AG09319 (cell line): ENCODE measurements around the gene GRIN2B.

Source experiments
- DNase-seq: peaks from one replicate; pipeline ENCODE4 v3.0.0-alpha.2; 2010; ENCODE audit warnings: low read depth; ENCODE audit errors: extremely low read depth
- CTCF ChIP-seq: IDR thresholded peaks from 2 replicates; pipeline ENCODE4 v1.5.1; 2011; ENCODE audit warnings: low read depth, mild to moderate bottlenecking, inconsistent platforms, low read length, moderate library complexity

Gene GRIN2B

GRCh38 chr12:13981296-13981962 lies at the start of gene GRIN2B:
Gene GRIN2B (minus strand): TSS chr12:13981602. CDS start chr12:13866208, 115,394 bp downstream.
- no peak for TF ChIP-seq CTCF
- DNase-seq: no peak

GRCh38 chr12:14026537-14026936 lies 45.1 kb upstream of the GRIN2B start:
- DNase-seq: no peak
- no peak for TF ChIP-seq CTCF

GRCh38 chr12:14024591-14024990 lies 43.2 kb upstream of the GRIN2B start:
- TF ChIP-seq CTCF: no peak

GRCh38 chr12:14018080-14018479 lies 36.7 kb upstream of the GRIN2B start:
- no peak for TF ChIP-seq CTCF
- DNase-seq: no peak

More at GRCh38 chr12:14024591-14024990, 43.2 kb upstream of the GRIN2B start:
- DNase-seq: no peak

GRCh38 chr12:14010989-14011388 lies 29.6 kb upstream of the GRIN2B start:
- no peak for DNase-seq
- no peak for TF ChIP-seq CTCF

GRCh38 chr12:14007639-14008038 lies 26.2 kb upstream of the GRIN2B start:
- TF ChIP-seq CTCF: no peak
- no peak for DNase-seq

- no peak for TF ChIP-seq CTCF
- DNase-seq: no peak
Observed at GRCh38 chr12:13992585-13992984, 11.2 kb upstream of the GRIN2B start.
